Measurements from ENCODE around the gene ACOX3.

DNA sequence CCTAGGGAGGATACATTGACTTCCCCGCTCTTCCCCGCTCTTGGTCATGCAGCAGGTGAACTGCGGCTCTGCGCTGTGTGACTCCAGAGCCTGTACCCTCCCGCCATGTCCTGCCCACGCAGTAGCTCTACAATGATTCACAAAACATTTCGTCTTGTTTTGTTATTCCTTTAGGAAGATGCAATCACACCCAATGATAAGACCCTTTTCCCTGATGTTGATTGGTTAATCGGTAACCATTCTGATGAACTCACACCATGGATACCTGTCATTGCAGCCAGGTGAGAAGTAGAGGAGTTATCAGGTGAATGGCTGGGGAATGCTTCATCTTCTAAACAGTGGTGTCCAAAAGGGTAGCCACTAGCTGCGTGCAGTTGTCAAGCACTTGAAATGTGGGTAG, 23.3 kb upstream of the ACOX3 start:
- TF ChIP-seq, protein P1, sequence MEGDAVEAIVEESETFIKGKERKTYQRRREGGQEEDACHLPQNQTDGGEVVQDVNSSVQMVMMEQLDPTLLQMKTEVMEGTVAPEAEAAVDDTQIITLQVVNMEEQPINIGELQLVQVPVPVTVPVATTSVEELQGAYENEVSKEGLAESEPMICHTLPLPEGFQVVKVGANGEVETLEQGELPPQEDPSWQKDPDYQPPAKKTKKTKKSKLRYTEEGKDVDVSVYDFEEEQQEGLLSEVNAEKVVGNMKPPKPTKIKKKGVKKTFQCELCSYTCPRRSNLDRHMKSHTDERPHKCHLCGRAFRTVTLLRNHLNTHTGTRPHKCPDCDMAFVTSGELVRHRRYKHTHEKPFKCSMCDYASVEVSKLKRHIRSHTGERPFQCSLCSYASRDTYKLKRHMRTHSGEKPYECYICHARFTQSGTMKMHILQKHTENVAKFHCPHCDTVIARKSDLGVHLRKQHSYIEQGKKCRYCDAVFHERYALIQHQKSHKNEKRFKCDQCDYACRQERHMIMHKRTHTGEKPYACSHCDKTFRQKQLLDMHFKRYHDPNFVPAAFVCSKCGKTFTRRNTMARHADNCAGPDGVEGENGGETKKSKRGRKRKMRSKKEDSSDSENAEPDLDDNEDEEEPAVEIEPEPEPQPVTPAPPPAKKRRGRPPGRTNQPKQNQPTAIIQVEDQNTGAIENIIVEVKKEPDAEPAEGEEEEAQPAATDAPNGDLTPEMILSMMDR (IDR thresholded peaks at IDR 0.05) = no peak
- no peak for TF ChIP-seq POLR2A (IDR thresholded peaks at IDR 0.05)

All from stomach (tissue), 4 donors.